Hepatocyte (in vitro differentiated cells): ENCODE results near the gene BID.

ENCODE experiments used
- EZH2 ChIP-seq: fragments of 200-600 bp; sonication (generic); IDR thresholded peaks from 2 replicates; pipeline ENCODE4 v1.6.1; 2016; ENCODE audit warnings: antibody characterized with exemption, mild to moderate bottlenecking, borderline replicate concordance
- EZH2phosphoT487 ChIP-seq: fragments of 200-600 bp; sonication (generic); IDR thresholded peaks from one replicate; pipeline ENCODE4 v1.6.1; 2018; ENCODE audit warnings: antibody characterized with exemption, mild to moderate bottlenecking, low read depth, moderate library complexity; ENCODE audit not compliant: unreplicated experiment, severe bottlenecking
- TF ChIP-seq, protein P1 (sequence below): fragments of 200-600 bp; sonication (generic); IDR thresholded peaks from 2 replicates; pipeline ENCODE4 v1.5.1; 2016; ENCODE audit warnings: antibody characterized with exemption, mild to moderate bottlenecking; ENCODE audit not compliant: poor library complexity

DNA sequence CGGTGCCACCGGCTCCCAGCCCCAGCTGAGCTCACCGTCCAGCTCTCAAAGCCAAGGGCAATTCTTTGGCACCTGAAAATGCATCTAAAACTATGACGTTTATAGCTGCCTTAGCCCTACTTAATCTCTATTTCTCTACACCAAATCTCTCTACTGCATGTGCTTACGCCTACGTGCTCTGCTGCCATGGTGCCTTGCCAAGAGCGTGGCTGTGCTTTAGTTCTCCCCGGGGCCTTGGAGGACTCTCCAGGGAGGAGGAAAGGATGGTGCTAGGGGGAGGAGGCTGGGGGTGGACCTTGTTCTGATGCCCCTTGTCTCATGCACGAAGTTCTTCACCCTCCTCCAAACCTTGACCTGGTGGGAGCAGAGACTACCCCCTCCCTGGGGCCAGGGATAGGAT is 9.0 kb upstream of the BID start:
- TF ChIP-seq, protein P1, sequence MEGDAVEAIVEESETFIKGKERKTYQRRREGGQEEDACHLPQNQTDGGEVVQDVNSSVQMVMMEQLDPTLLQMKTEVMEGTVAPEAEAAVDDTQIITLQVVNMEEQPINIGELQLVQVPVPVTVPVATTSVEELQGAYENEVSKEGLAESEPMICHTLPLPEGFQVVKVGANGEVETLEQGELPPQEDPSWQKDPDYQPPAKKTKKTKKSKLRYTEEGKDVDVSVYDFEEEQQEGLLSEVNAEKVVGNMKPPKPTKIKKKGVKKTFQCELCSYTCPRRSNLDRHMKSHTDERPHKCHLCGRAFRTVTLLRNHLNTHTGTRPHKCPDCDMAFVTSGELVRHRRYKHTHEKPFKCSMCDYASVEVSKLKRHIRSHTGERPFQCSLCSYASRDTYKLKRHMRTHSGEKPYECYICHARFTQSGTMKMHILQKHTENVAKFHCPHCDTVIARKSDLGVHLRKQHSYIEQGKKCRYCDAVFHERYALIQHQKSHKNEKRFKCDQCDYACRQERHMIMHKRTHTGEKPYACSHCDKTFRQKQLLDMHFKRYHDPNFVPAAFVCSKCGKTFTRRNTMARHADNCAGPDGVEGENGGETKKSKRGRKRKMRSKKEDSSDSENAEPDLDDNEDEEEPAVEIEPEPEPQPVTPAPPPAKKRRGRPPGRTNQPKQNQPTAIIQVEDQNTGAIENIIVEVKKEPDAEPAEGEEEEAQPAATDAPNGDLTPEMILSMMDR: no peak
- TF ChIP-seq EZH2 (no peak), EZH2phosphoT487 (no peak)
